HG03175 (cell line): ENCODE measurements around the gene SLC17A8.
"Not testable (repeated sequence)": the region's sequence is repeated elsewhere in the genome, so short reads cannot be mapped to it uniquely, and the experiment has no call there.

Source experiments
- ATAC-seq: cut with Tn5 transposase; IDR thresholded peaks from one replicate; pipeline ENCODE4 v1.9.1; 2021; ENCODE audit warnings: mild to moderate bottlenecking, moderate library complexity; ENCODE audit not compliant: unreplicated experiment

Gene SLC17A8

DNA sequence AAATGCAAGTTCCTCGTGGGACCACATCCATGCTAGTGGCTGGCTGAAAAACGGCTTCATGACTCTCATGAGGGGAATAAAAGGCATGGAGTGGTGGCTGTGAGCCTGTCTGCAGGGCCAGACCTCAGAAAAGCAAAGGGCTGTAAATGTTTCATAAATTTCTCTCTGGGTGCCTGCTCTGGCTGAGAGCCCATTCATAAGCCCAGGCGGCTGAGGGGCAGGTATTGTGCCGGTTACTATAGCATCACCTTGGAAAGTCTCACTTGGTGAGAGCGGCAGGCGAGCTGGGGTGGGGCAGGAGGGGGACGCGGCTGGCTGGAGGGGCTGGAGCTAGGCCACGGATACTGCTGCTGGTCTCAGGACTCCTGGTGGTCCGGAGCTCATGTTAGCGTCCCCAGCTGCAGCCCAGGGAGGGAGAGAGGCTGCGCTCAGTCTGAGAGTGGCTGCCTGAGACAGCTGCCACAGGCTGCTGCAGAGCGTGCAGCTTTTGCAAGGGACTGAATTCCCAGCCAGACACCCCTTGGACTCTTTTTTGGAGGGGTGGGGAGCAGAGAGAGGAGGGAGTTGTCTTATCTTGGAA lies at the start of gene SLC17A8:
SLC17A8 (plus strand) TSS at position 431 of the 580 bp plus-strand sequence. CDS start 318 bp downstream, outside the sequence.
- ATAC-seq = no peak

GRCh38 chr12:100308138-100308537 lies 48.7 kb upstream of the SLC17A8 start:
- not testable (repeated sequence) for ATAC-seq

DNA sequence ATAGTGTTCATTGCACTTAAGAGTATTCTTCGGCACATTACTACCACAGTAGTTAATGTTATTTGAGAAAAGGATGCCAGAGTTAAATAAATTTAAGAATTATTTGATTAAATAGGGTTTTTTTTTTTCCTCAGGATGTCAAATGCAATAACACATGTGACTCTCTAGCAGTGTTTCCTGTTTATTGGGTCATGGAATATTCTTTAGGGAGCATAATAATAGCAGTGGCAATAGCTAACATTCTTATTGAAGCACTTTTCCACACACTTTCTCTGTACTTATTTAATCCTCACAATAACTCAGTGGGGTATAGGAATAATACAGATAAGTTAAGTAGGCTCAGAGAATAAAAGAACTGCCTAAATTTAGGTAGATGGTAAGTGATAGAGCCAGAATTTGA lies 45.6 kb upstream of the SLC17A8 start:
- ATAC-seq = no peak

GRCh38 chr12:100317371-100317770 lies 39.5 kb upstream of the SLC17A8 start:
- ATAC-seq = no peak

- no peak for ATAC-seq
These were observed 32.4 kb upstream of the SLC17A8 start for GRCh38 chr12:100324498-100324897.

GRCh38 chr12:100326208-100326607 lies 30.7 kb upstream of the SLC17A8 start:
- ATAC-seq = no peak

DNA sequence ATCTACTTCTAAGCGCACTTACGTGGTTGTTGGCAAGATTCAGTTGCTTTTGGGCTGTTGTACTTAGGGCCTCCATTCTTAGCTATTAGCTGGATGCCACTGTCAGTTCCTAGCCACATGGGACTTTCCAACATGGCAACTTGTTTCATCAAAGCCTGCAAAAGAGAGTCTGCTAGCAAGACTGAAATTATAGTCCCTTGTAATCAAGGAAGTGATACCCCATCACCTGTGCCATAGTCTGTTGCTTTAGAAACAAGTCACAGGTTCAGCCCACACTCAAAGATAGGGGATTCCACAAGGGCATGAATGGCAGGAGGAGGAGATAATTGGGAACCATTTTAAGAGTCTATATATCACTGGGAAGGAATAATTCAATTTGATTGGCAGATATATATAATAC lies 27.1 kb upstream of the SLC17A8 start:
- ATAC-seq = peak; percentile 79

DNA sequence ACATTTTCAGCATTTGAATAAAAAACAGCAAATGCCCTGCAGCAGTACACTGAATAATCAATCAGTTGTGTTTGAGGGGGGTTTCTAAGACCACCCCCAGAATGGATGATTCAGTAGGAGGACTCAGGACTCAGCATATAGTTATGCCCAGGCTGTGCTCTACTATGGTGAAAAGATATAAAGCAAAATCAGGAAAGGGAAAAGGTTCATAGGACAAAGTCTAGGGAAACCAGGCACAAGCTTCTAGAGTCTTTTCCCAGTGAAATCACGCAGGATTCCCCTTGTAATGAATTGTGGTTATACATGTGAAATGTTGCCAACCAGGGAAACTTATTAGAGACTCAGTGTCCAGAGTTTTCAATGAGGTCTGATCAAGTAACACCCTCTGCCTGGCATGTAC lies 25.0 kb upstream of the SLC17A8 start:
- no peak for ATAC-seq

DNA sequence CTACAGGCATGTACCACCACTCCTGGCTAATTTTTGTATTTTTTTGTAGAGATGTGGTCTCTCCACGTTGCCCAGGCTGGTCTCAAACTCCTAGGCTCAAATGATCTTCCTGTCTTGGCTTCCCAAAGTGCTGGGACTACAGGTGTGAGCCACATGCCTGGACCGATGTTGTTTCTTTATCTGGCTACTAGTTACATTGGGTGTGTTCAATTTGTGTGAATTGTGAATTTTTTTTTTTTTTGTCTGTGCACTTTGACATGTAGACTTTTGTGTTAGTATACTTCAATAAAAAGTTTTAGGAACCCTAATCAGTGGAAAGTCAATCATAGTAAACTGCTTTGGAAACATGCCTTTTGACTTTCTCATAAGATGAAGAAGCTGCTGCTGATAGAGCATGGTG lies 24.0 kb upstream of the SLC17A8 start:
- no peak for ATAC-seq

- ATAC-seq = no peak
These were observed 19.6 kb upstream of the SLC17A8 start for GRCh38 chr12:100337299-100337698.

GRCh38 chr12:100337727-100338126 lies 19.1 kb upstream of the SLC17A8 start:
- ATAC-seq = no peak

GRCh38 chr12:100339071-100339470 lies 17.8 kb upstream of the SLC17A8 start:
- no peak for ATAC-seq

GRCh38 chr12:100342897-100343296 lies 14.0 kb upstream of the SLC17A8 start:
- not testable (repeated sequence) for ATAC-seq

DNA sequence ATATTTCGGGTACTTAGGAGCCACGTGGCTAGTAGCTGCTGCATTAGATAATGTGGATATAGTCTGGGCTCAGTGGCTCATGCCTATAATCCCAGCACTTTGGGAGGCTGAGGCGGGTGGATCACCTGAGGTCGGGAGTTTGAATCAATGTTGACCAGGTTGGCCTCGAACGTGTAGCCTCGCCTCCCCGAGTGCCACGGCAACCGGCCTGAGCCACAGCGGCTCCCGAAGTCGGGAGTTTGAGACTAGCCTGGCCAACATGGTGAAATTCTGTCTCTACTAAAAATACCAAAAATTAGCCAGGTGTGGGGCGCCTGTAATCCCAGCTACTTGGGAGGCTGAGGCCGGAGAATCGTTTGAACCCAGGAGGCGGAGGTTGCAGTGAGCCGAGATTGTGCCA lies 12.5 kb upstream of the SLC17A8 start:
- not testable (repeated sequence) for ATAC-seq

DNA sequence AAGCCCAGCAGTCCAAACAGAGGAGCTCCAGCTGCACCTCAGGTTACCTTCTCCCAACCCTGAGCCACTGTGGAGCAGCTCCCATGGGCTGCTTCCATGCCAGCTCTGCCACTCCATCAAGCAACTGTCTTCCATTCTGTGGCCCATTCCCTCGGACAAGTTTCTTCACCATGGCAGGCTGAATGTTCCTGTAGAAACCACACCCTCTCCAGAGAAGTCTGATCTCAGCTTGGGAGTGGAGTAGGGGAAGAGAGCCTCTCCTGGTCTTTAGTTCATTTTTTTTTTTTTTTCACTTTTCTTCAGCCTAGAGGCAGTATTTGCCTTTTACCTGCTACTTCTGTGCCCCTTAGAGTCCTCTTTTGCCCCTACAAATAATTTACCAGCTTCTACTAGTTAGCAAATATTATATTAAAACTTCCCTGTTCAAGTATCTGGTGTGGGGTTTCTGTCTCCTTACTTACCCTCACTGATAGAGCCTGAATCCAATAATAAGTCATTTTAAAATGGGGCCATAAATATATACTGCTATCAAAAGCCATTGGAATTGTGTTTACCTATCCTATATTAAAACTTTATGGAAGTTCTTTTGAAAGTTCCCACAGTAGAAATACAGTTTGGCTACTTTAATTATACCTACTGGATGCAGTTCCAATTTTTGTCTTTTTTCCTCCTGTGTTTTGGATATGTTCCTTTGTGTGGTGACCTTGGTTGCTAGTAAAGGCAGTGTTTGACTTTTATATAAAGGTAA lies 11.7 kb upstream of the SLC17A8 start:
- no peak for ATAC-seq

DNA sequence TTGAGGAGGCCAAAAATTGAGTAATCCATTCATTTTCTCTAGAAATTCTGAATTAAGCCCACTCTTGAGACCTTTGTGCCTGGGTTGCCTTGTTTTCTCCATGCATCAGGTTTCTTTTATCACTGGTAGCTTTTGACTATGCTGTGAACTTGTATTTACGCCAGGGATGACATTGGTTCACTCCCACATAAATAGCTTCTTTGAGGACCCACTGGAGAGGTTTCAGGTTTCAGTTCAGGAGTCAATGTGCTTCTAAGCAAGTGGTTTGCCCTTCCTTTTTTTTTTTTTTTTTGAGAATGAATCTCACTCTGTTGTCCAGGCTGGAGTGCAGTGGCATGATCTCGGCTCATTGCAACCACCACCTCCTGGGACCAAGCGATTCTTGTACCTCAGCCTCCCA lies 10.2 kb upstream of the SLC17A8 start:
- ATAC-seq = no peak

- no peak for ATAC-seq
These were observed 8.0 kb upstream of the SLC17A8 start for GRCh38 chr12:100348657-100349454.

DNA sequence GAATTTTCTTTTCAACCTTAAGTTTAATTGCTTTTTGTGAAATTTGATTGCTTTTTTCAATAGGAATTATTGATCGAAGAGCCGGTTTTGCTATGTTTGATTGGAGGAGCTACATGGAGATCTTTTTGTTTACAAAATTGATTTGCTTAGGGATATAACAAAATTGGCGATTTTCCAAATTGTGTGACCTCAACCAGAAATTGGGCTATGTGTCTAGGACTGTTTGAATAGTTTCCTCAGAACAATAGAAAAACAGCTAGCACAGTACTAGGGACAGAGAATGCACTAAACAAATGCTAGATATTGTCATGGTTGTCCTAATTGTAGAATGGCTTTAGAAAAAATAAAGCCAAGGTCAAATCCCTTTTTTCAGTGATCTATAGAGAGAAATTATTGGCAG lies 2.4 kb downstream of the SLC17A8 start:
- no peak for ATAC-seq

GRCh38 chr12:100359822-100360221 lies 2.9 kb downstream of the SLC17A8 start:
- no peak for ATAC-seq

GRCh38 chr12:100360450-100360849 lies 3.6 kb downstream of the SLC17A8 start:
- ATAC-seq = no peak

DNA sequence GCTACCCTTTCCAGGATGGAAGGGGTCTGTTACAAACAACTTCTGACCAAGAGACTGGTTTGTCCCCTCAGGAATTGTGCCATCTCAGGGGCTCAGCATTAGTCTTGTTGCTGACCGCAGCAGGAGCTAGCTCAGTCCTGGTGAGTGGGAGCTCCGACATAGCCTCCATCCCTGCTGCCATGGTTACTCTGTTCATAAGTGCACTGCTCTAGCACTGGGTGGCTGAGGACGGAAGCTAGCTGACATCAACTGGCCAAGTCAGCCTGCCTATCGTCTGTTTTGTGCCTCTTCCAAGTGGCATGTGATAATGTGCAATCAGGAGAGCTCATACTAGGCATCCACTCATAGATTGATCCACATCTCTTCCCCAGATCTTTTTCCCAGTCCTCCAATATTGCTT lies 7.5 kb downstream of the SLC17A8 start:
- ATAC-seq = no peak

DNA sequence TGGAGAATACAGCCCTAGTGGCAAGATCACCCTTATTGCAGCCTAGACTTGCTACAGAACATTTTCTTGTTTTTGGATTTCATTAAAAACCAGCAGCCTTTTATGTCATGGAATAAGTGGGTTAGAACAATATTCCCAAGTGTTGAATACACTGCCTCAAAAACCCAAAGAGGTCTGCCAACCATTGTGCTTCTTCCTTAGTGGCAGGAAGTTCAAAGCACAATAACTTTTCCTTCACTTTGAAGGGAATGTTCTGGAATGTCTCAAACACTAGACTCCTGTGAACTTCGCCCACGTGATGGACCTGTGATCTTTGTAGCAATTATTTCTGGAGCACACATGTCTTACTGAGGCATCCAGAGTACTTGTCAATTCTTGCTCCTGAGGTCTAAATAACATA lies 8.5 kb downstream of the SLC17A8 start:
- ATAC-seq = no peak
